T-helper 1 cell (primary cell): Measurements from ENCODE around the gene FARS2.

Experiments used
- DNase-seq, 5 donors: peaks; one replicate each; pipeline ENCODE4 v3.0.0-alpha.2; 2012 to 2020

Gene FARS2

DNA sequence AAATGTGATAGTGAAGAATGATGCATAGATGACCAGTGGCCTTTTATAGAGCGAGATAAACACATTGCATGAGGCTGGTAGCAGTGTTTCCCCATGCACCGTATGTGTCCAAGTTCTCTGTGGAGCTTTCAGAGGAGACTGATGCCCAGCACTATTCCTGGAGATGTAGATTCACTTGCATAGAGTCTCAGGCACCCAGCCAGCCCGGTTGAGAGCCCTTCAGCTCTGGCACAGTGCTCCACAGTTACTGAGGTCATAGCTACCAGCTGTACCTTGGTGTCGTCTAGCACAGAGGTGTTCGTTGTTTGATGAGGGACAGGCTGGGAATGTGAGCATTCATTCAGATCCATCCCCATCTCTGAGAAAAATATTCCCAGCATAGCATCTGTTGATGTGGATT is 328.9 kb downstream of the FARS2 start:
- DNase-seq = no peak

DNA sequence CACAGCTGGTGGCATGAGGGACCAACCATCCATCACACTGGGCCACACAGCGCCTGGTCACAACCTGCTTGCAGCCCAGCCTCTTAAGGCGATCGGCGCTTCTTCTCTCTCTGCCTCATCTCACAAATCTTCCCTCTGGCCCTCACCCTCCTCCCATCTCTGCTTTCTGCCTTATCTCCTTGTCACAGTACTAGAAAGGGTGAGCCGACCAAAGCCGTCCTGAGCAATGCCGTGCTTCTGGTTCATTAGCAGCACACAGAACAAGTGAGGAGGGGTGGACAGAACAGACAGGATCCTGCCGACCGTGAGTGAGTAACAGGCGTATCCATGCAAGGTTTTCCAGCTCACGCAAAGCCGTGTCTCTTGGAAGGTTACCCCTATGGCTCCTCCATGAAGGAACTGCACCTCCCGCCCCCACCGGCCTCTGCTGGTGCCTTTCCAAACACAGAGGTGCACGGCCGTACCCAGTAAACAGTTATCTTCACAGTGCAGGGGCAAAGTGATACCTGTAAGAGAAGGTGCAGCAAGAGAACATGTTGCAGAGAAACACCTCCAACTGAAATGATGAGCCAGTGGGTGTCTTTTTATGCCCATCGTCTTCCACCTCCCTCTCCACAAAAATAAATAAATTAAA is 331.7 kb downstream of the FARS2 start:
- DNase-seq = no peak

DNA sequence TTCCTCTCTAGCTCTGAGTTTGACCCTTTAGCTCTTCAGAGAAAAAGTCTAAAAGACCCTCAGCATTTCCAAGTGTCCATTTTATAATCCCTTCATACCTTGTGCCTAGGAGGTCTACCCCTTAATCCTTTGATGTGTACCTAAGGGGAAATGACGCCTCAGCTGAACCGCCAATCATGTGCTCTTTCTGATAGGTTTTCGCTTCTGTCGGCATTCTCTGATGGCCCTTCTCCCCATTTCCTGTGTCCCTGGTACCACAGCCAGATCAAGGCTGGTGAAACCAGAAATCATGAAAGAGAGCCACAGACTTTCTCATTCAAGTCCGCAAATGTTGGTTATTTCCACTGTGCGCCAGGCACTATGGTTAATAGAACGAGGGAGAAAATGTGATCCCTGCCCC is 333.9 kb downstream of the FARS2 start:
- no peak for DNase-seq

DNA sequence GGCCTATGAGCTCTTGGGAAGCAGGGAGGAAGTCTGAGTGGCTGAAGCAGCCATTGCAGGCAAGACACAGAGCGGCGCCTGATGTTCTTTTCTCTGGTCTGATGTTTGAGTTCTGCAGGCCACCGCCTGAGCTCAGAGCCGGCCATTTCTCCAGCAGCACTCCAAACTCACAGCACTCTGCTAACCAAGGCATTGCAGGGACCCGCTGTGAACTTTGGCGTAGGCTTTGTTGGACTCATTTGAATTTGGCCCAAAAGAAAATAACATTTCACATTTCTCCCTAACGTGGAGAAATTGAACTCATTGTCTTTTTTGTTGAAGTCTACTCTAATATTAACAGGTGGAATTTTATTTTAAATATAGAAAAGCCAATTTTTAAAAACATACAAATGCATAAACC is 336.1 kb downstream of the FARS2 start:
- no peak for DNase-seq

DNA sequence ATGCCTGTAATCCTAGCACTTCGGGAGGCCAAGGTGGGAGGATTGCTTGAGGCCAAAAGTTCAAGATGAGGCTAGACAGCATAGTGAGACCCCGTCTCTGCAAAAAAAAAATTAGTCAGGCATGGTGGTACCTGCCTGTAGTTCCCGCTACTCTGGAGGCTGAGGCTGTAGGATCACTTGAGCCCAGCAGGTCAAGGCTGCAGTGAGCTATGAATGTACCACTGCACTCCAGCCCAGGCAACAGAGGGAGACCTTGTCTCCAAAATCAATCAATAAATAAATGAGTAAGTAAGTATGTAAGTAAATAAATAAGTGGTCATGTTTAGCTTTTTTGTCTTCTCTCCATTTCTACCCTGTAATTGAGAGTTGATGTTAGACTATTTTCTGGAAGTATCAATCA is 336.8 kb downstream of the FARS2 start:
- DNase-seq = no peak

DNA sequence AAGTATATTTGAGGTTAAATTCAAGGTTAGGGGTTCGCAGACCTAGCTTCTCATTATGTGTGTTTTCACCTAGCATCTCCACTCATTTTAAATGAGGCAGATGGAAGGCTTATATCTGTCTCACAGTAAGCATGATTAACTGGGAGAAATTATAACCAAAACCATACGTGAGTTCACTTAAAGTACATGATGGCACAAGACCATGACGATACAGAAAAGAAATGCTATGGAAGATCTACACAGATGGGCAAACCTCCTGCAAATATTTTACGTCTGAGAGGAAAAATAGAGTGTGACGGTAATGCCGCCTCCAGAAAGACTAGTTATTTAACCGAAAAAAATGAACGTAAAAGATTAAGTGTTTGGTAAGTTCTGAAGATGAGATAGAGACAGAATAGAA is 337.8 kb downstream of the FARS2 start:
- DNase-seq = no peak

DNA sequence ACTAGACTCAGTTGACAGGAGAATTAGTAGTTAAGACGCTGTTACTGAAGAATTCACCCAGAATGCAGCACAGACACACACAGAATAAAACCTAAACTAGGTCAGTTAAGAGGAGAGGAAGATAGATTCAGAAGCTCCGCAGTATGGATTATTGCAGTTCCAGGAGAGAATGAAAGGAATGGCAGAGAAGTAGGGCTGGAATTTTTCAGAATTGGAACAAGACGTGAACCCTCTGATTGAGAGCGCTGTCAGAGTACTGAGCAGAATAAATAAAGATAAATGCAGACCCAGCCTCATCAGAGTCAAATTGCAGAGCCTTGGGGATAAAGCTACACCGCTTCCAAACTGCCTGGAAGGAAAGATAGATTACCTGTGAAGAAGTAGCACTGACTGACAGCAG is 344.6 kb downstream of the FARS2 start:
- no peak for DNase-seq

DNA sequence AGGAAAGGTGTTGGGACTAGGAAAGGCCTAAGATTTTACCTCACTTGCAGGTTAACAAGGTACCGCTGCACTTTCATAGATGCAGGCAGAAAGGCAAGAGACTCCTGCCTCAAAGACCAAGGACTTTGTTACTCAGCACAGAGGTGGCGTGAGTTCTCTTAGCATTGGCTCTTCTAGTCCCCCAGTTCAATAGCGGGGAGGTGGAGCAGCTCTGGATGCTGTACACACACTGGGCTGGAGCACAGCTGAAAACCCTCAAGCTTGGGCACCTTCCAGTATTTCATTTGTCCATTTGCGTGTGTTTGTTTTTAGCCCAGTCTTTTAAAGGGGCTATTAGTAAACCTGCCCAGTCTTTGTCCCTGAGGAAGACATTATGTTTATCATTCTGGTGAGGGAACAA is 345.2 kb downstream of the FARS2 start:
- DNase-seq = no peak

DNA sequence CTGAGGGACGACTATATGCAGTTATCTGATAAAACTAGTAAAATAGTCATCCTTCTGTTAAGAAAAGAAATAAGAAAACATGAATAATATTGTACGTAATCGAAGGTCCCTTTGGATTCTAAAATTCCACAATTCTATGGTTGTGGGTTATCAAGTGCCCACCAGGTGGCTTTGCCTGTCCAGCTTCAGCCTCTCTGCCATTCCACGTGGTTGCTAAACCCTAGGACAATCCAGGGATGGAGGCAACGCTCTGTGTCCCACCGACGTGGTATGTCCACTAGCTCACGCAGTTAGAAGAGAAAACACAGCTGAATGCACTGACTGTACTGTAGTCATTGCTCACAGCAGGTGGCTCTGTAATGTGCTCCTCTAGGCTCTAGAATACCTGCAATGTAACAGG is 349.3 kb downstream of the FARS2 start:
- DNase-seq = no peak

DNA sequence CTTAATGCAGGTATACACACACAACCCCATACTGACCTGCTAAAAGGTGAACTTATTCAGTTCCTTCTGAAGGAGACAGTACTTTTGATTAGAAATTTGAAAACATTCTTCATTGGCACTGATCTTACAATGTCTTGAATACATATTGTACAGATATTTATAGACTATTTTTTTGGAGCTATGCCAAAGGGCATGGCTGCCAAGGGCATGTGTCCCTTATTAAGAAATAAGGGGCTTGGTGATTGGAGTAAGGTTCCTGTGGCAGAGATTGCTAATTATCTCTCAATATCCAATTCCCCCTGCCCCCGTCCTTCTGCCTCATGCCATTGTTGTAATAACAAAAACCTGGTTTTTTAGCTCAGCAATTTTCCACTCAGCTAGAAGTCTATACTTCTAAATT is 355.9 kb downstream of the FARS2 start:
- DNase-seq = no peak

DNA sequence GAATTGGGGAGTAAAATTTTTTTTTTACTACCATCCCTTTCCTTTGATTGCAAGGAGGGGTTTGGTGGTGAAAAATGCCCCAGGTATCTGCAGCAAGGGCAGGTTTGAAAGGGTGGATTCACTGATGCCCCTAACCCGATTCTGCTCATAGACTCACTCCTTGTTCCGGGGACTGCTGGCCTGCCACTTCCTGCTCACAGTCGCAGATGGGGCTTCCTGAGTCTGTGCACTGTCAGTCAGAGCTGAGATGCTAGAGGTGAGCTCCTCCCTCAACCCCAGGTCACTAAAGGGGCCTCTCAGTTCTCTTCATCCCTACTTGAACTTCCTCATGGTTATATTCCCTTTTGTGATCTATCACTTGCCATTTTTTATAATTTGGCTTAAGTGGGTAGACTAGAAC is 357.9 kb downstream of the FARS2 start:
- DNase-seq = peak in 2 of 5 donors; percentile 21 to 40

DNA sequence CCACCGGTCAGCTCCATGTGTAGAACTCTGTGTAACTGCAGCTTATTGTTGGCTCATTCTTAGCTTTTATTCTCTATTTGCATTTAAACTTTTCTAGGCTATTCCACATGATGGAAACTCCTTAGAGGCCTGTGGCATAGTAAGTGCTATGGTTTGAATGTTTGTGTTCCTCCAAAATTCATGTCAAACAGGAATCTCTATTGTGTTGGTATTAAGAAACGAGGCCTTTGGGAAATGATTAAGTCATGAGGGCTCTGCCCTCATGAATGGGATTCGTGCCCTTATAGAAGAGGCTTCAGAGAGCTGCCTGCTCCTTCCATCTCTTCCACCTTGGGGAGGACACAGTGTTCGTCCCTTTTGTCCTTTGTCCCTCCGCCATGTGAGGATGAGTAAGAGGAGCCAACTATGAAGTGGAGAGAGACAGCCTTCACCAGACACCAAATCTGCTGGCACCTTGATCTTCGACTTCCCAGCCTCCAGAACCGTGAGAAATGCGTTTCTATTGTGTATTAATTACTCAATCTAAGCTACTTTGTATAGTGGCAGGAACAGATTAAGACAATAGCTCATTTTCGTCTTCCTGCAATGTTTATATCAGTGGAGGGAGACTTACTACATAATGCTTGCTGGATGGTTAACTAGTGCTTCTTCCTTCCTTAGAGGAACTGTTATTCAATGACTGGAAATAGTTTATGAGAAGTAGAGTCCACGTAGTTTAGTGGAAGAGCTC is 361.1 kb downstream of the FARS2 start:
- DNase-seq = no peak

DNA sequence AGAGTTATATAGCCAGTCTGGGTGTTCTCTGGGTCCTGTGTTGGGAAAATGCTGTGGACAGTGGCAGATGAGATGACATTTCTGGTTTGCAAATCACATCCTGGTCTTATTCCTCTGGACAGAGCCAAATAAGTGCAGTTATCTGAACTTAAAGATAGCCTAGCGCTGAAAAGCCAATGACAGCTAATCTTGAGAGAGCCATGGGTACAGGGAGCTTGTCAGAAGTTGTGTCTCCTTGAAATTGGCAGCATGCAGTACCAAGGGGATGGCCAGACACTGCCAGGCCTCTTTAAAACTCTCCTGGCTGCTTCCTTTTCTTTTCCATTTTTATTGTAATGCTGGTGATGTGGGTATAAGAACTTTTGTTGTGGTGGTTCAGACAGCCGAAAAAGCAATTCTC is 362.5 kb downstream of the FARS2 start:
- no peak for DNase-seq

DNA sequence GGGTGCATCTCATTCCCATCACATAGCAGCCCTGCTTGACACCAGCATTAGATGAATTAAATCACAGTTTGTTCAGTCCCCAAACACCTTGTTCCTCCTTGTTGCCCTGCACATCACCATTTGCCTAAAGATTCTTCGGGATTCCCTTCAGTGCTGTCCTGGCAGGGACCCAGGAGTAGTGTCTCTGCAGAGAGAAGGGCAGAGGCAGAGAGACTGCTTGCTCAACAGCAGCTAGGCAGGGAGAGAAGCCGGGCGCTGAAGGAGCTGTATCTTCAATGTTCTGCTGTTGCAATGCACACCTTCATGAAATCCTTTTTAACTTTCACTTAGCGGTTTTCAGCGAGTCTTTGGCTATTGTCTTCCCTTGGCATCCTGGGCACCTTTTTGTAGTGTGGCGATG is 362.9 kb downstream of the FARS2 start:
- DNase-seq = no peak

DNA sequence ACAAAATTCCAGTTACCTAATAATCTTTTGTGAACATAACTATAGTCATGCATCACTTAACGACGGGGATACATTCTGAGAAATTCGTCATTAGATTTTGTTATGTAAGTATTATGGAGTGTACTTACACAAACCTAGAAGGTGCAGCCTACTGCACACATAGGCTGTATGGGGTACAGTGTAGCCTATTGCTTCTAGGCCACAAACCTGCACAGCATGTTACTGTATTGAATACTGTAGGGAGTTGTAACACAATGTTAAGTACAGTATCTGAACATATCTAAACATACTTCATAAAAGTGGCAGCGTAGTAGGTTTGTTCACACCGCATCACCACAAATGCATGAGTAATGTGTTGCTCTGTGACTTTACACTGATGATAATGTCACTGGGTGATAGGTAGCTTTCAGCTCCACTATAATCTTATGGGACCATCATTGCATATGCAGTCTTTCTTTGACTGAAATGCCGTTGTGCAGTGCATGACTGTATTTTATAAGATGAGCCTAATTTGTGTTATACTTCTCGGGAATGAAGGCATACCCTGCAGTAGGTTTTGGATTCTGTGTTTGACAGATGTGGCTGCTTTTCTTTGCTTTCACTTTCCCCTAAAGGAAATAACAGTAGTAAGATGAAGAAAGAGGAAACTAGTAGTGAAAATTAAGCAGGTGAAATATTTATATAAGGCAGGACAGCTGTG is 365.6 kb downstream of the FARS2 start:
- peak in 1 of 5 donors; percentile 20 for DNase-seq

DNA sequence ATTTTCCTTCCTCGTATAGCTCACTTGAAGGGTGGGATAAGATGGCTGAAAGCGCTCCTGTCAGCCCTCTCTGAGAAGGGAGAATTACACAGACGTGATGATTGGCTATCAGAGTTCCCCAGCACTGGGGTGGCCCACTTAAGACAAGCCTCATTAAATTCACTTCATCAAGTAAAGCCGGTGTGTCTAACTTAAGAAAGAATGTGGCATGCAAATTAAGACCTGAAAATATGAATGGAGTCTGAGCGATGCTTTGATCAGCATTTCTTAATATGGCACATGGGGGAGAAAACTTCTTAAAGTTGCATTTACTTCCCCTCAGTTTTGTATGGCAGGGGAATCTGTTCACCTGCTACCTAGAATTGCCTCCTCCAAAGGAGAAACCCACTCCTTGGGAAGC is 369.3 kb downstream of the FARS2 start:
- no peak for DNase-seq

DNA sequence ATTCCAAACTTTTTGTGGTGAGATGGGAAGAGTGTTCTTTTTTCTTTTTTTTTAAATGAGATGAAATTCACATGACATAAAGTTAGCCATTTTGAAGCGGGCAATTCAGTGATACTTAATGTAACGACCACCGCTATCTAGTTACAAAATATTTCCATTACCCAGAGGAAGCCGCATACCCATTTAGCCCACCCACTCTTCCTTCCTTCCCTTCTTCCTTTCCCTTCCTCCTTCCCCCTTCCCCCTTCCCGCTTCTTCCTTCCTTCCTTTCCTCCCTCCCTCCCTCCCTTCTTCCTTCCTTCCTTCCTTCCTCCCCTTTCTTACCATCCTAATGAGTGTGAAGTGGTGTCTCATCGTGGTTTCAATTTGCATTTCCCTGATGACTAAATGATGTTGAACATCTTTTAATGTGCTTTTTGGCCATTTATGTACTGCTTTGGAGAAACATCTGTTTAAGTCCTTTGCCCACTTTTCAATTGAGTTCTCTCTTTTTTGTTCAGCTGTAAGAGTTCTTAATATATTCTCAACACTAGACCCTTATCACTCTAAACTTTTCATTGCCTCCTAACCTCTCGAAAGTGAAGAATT is 371.1 kb downstream of the FARS2 start:
- no peak for DNase-seq

DNA sequence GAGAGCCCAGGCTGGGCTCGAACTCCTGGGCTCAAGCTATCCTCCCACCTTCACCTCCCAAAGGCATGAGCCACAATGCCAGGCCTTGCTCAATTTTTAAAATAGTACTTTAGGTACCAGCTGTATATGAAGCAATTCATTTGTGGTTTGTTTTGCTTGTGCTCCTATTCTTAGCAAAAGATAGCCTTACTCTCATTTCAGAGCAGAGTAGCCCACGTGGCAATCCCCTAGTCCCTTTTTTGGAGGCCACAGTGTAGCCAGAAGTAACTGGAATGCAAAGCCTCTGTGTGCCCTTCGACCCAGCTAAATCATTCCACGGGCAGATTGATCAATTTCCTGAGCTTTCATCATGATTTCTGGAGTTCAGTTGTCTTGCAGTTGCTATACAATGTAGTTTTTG is 373.2 kb downstream of the FARS2 start:
- DNase-seq = no peak

DNA sequence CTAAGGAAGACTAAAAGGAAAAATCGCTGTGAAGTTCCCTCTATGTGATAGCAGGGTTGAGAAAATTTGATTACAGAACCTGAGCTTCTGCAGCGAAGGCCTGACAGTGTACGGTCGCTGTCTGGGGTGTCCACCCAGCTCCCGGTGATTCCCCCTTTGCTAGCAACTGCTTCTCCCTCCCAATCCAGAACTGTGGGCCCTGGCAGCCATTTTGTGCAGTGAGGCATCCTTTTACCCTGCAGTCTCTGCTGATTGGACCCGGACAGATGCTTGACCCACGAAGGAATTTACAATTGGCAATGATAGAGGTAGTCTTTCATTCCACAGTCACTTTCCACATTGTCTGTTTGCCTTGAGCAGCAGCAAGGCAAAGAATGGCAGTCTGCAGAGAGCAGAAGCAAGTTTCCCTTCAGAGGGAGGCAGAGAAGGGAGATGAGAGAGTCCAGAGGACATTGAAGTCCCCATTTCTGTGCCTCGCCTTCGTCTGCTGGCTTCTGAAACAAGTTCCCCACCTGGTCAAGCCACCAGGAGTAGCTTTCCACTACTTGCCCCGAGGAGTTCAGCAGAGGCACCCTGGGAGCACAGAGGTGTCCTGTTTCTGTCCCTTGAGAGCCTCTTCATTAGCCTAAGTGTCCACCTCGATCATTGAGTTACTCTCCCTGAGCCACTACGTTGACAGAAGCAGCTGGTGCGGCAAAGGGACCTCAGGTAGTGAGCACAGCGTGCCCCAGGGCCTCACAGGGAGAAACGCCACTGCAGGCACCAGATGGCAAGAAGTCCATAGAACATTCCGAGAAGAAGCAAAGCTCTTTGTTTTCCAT is 375.1 kb downstream of the FARS2 start:
- no peak for DNase-seq

DNA sequence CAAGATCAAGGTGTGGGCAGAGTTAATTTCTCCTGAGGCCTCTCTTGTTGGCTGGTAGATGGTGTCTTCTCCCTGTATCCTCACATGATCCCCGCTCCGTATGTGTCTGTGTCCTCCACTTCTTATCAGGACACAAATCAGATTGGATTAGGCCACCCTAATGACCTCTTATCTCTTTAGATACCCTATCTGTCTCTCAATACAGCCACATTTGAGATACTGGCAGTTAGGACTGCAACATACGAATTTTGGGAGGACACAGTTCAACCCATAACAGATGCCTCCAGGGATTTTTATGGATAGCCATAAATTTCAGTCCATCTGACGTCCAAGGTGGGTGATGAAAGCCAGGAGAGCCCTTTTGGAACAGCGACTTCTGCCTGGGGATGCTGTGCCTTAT is 376.4 kb downstream of the FARS2 start:
- no peak for DNase-seq

DNA sequence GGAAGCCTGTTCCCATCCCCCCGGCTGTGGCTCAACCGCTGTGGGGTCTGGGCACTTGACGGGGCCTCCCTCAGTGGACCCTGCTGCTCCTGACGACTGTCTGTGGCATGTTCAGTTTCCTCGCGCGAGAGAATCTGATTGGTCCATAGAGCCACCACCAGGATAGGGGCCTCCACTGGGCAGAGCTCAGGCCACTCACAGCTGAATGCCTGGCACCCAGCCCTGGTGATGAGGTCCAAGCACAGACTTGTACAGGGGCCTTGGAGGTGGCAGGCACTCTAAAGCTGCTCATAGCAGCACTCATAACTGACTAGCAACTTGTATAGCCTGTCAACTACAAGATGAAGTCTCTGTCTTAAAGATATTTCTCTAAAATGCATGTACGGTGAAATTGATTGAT is 377.4 kb downstream of the FARS2 start:
- no peak for DNase-seq

DNA sequence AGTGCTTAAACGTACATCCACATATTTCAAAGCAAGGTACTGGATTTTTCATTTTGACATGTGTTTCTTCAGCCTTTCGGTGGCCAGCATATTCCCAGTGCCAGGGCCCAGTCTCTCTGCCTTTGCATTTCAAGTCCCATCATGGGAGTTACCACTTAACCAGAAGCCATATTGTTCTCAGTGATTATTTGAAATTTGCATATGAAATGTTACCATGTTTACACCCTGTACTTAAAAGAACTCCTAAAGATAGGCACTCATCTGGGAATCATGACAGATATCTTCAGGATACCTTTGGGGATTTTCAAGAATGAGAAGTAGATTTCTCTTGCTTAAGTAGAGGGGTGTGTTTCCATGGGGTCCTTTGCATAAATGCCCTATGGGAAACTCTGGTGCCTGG is 377.9 kb downstream of the FARS2 start:
- no peak for DNase-seq

DNA sequence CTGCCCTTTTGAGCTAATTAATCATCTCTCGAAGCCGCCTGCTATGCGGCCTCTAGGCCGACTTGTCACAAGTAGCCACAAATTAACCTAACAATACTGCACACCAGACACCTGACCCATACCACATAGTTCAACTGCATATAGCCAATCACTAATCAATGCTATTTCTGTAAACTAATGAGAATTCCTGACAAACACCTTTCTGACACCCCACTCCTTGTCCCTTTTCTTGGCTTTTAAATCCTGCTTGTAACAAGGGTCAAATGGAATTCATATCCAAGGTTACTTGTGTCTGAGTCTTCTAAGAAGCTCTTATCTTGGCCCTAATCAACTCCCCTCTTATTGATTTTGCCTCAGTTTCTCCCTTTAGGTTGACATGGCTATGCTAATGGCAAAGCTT is 379.3 kb downstream of the FARS2 start:
- DNase-seq = no peak
